ENCODE measurements around the gene BRIP1. TPM values are rescaled to one million over a fixed set of nuclear protein-coding genes. Genes with fewer than 3 reads are reported as not detected.
"Not testable (repeated sequence)": the region's sequence is repeated elsewhere in the genome, so short reads cannot be mapped to it uniquely, and the experiment has no call there.

BRIP1 gene
- total RNA-seq, 4 donors from 2014 or later: 0.13 to 0.42 (median 0.31) TPM

GRCh38 chr17:61821655-61822054 lies 41.7 kb downstream of the BRIP1 start:
- no peak for DNase-seq (ENCODE audit: extremely low spot score)
- Histone ChIP-seq H3K27ac (replicated peaks in 1 of 4) (no peak overlapping the region), H3K4me3 (no peak overlapping the region), H3K36me3 (no peaks in the 10 kb centered on the region), H3K27me3 (no peaks in the 10 kb centered on the region), H3K4me1 (no peaks in the 10 kb centered on the region), H3K9me3 (no peaks in the 10 kb centered on the region)
- intact Hi-C loops (cut with DNase I): no loop called here
- TF ChIP-seq CTCF (IDR thresholded peaks at IDR 0.05) (no peak), POLR2AphosphoS5 (IDR thresholded peaks at IDR 0.05) (no peak), POLR2A (IDR thresholded peaks at IDR 0.05; ENCODE audit: low read depth) (no peak), EP300 (IDR thresholded peaks at IDR 0.05) (no peak)
- WGBS: 83% methylated on average over 4 of the region's 4 CpGs

GRCh38 chr17:61819265-61819664 lies 44.1 kb downstream of the BRIP1 start:
- H3K9me3 ChIP-seq; H3K36me3 ChIP-seq; intact Hi-C loops (cut with DNase I); H3K4me1 ChIP-seq; H3K4me3 ChIP-seq; H3K27ac ChIP-seq (replicated peaks in 1 of 4); H3K27me3 ChIP-seq; DNase-seq (ENCODE audit: extremely low spot score): not testable (repeated sequence)
- WGBS: 97% methylated on average over 3 of the region's 3 CpGs

GRCh38 chr17:61818225-61818624 lies 45.1 kb downstream of the BRIP1 start:
- intact Hi-C loops (cut with DNase I): no loop called here
- Histone ChIP-seq H3K27me3 (no peaks in the 10 kb centered on the region), H3K4me3 (no peak overlapping the region), H3K4me1 (no peaks in the 10 kb centered on the region), H3K36me3 (no peaks in the 10 kb centered on the region), H3K27ac (replicated peaks in 1 of 4) (no peak overlapping the region), H3K9me3 (no peaks in the 10 kb centered on the region)
- TF ChIP-seq POLR2AphosphoS5 (IDR thresholded peaks at IDR 0.05) (no peak), POLR2A (IDR thresholded peaks at IDR 0.05; ENCODE audit: low read depth) (no peak), EP300 (IDR thresholded peaks at IDR 0.05) (no peak), CTCF (IDR thresholded peaks at IDR 0.05) (no peak)
- DNase-seq (ENCODE audit: extremely low spot score): no peak

- no peak overlapping the region for H3K4me3 ChIP-seq
- no peaks in the 10 kb centered on the region for H3K4me1 ChIP-seq
- H3K27ac ChIP-seq (replicated peaks in 1 of 4): no peak overlapping the region
- no peaks in the 10 kb centered on the region for H3K9me3 ChIP-seq
- DNase-seq (ENCODE audit: extremely low spot score): no peak
- TF ChIP-seq EP300 (IDR thresholded peaks at IDR 0.05) (no peak), CTCF (IDR thresholded peaks at IDR 0.05) (no peak), POLR2A (IDR thresholded peaks at IDR 0.05; ENCODE audit: low read depth) (no peak), POLR2AphosphoS5 (IDR thresholded peaks at IDR 0.05) (no peak)
- WGBS: 99% methylated on average over 3 of the region's 3 CpGs
- intact Hi-C loops (cut with DNase I): no loop called here
- H3K36me3 ChIP-seq: no peaks in the 10 kb centered on the region
- no peaks in the 10 kb centered on the region for H3K27me3 ChIP-seq
Observed at GRCh38 chr17:61817452-61817851, 45.9 kb downstream of the BRIP1 start.

- Histone ChIP-seq H3K36me3 (no peaks in the 10 kb centered on the region), H3K4me3 (no peak overlapping the region), H3K27ac (replicated peaks in 1 of 4) (no peak overlapping the region), H3K27me3 (no peaks in the 10 kb centered on the region), H3K9me3 (no peaks in the 10 kb centered on the region), H3K4me1 (no peaks in the 10 kb centered on the region)
- 73% methylated on average over 4 of the region's 4 CpGs for WGBS
- TF ChIP-seq POLR2A (IDR thresholded peaks at IDR 0.05; ENCODE audit: low read depth): no peak
- TF ChIP-seq POLR2AphosphoS5 (IDR thresholded peaks at IDR 0.05): no peak
- no peak for TF ChIP-seq EP300 (IDR thresholded peaks at IDR 0.05)
- TF ChIP-seq CTCF (IDR thresholded peaks at IDR 0.05): no peak
- intact Hi-C loops (cut with DNase I): no loop called here
- DNase-seq (ENCODE audit: extremely low spot score): no peak
Observed at GRCh38 chr17:61816538-61816937, 46.8 kb downstream of the BRIP1 start.
